GM23338 (cell line): ENCODE data around the gene TXNDC12. TPM values are rescaled to one million over a fixed set of nuclear protein-coding genes. Genes with fewer than 3 reads are reported as not detected.

Experiments used
- ATAC-seq: fragments of 200-7000 bp; cut with Tn5 transposase; 3 replicates; pipeline ENCODE4 v1.9.1; 2020
- DNase-seq: peaks from one replicate; pipeline ENCODE4 v3.0.0-alpha.2; 2015; ENCODE audit warnings: low spot score
- H2AFZ ChIP-seq: fragments of 200-600 bp; sonication (generic); 2 replicates; pipeline ENCODE4 v1.8.0; 2016; ENCODE audit warnings: antibody characterized with exemption, mild to moderate bottlenecking, moderate library complexity
- H3F3A ChIP-seq: fragments of 200-600 bp; sonication (generic); replicated peaks from 2 replicates; pipeline ENCODE4 v1.8.0; 2017; ENCODE audit warnings: antibody characterized with exemption, mixed run types, low read depth
- H3K27ac ChIP-seq: fragments of 200-600 bp; sonication (generic); 2 replicates; pipeline ENCODE4 v1.6.1; 2016; ENCODE audit warnings: low read depth
- H3K27me3 ChIP-seq: fragments of 200-600 bp; sonication (generic); 2 replicates; pipeline ENCODE4 v1.8.0; 2016; ENCODE audit warnings: mild to moderate bottlenecking, mixed run types, moderate library complexity; ENCODE audit not compliant: insufficient read depth
- H3K36me3 ChIP-seq: fragments of 200-600 bp; sonication (generic); 2 replicates; pipeline ENCODE4 v1.8.0; 2016; ENCODE audit warnings: mild to moderate bottlenecking; ENCODE audit not compliant: insufficient read depth
- H3K4me1 ChIP-seq: fragments of 200-600 bp; sonication (generic); 2 replicates; pipeline ENCODE4 v1.8.0; 2016; ENCODE audit warnings: mild to moderate bottlenecking, moderate library complexity; ENCODE audit not compliant: insufficient read depth
- H3K4me2 ChIP-seq: fragments of 200-600 bp; sonication (generic); 2 replicates; pipeline ENCODE4 v1.7.1; 2017; ENCODE audit warnings: mixed run types
- H3K4me3 ChIP-seq: fragments of 200-600 bp; sonication (generic); 2 replicates; pipeline ENCODE4 v1.6.1; 2016; ENCODE audit warnings: mixed run types
- H3K79me2 ChIP-seq: fragments of 200-600 bp; sonication (generic); replicated peaks from 2 replicates; pipeline ENCODE4 v1.8.0; 2017; ENCODE audit warnings: mild to moderate bottlenecking; ENCODE audit not compliant: insufficient read depth
- H3K9me2 ChIP-seq: fragments of 200-600 bp; sonication (generic); 2 replicates; pipeline ENCODE4 v1.8.0; 2017; ENCODE audit not compliant: insufficient read depth
- H4K20me1 ChIP-seq: fragments of 200-600 bp; sonication (generic); replicated peaks from 2 replicates; pipeline ENCODE4 v1.8.0; 2017; ENCODE audit warnings: mild to moderate bottlenecking; ENCODE audit not compliant: insufficient read depth
- H3K27ac Mint-ChIP-seq: 2 replicates; pipeline ENCODE4 v1.8.0; 2020; ENCODE audit warnings: inconsistent platforms, mild to moderate bottlenecking, moderate library complexity, mixed read lengths
- H3K27me3 Mint-ChIP-seq: 3 replicates; pipeline ENCODE4 v1.8.0; 2022; ENCODE audit warnings: low read depth, mild to moderate bottlenecking, moderate library complexity, mixed read lengths, inconsistent platforms; ENCODE audit not compliant: insufficient read depth, poor library complexity
- H3K36me3 Mint-ChIP-seq: 3 replicates; pipeline ENCODE4 v1.8.0; 2021; ENCODE audit warnings: low read depth, mild to moderate bottlenecking, inconsistent platforms, moderate library complexity, mixed read lengths
- H3K4me1 Mint-ChIP-seq: 3 replicates; pipeline ENCODE4 v1.8.0; 2020; ENCODE audit warnings: mild to moderate bottlenecking, inconsistent platforms, mixed read lengths
- H3K4me3 Mint-ChIP-seq: 3 replicates; pipeline ENCODE4 v1.8.0; 2021; ENCODE audit warnings: moderate library complexity, mild to moderate bottlenecking, inconsistent platforms, mixed read lengths
- H3K9me3 Mint-ChIP-seq: 3 replicates; pipeline ENCODE4 v1.8.0; 2020; ENCODE audit warnings: moderate library complexity, mild to moderate bottlenecking, inconsistent platforms, mixed read lengths
- CREB1 ChIP-seq: fragments of 250-450 bp; sonication (Bioruptor Pico); IDR thresholded peaks from 2 replicates; pipeline ENCODE4 v1.5.0; 2020; ENCODE audit warnings: low read depth, mild to moderate bottlenecking, moderate library complexity
- EZH2 ChIP-seq: fragments of 200-600 bp; sonication (generic); IDR thresholded peaks from one replicate; pipeline ENCODE4 v1.8.0; 2017; ENCODE audit warnings: antibody characterized with exemption, mild to moderate bottlenecking, low read depth; ENCODE audit not compliant: unreplicated experiment
- EZH2phosphoT487 ChIP-seq: fragments of 200-600 bp; sonication (generic); IDR thresholded peaks from one replicate; pipeline ENCODE4 v1.8.1; 2018; ENCODE audit warnings: antibody characterized with exemption; ENCODE audit not compliant: unreplicated experiment
- JUNB ChIP-seq: IDR thresholded peaks from one replicate; pipeline ENCODE4 v1.6.1; 2016; ENCODE audit warnings: antibody characterized with exemption; ENCODE audit not compliant: unreplicated experiment
- NANOG ChIP-seq: IDR thresholded peaks from 2 replicates; pipeline ENCODE4 v1.6.1; 2016; ENCODE audit warnings: antibody characterized with exemption, borderline replicate concordance
- POLR2AphosphoS5 ChIP-seq: IDR thresholded peaks from 2 replicates; pipeline ENCODE4 v1.6.1; 2016; ENCODE audit warnings: antibody characterized with exemption, low read depth
- REST ChIP-seq: IDR thresholded peaks from one replicate; pipeline ENCODE4 v1.6.1; 2018; ENCODE audit warnings: antibody characterized with exemption; ENCODE audit not compliant: unreplicated experiment
- STAT1 ChIP-seq: IDR thresholded peaks from one replicate; pipeline ENCODE4 v1.6.1; 2016; ENCODE audit warnings: antibody characterized with exemption; ENCODE audit not compliant: unreplicated experiment
- ZNF114 ChIP-seq: fragments of 250-450 bp; sonication (Bioruptor Pico); IDR thresholded peaks from 2 replicates; pipeline ENCODE4 v1.5.0; 2020; ENCODE audit warnings: mild to moderate bottlenecking, moderate library complexity
- ZNF331 ChIP-seq: fragments of 250-450 bp; sonication (Bioruptor Pico); IDR thresholded peaks from 2 replicates; pipeline ENCODE4 v1.5.0; 2020; ENCODE audit warnings: low read depth, mild to moderate bottlenecking, moderate library complexity
- ZNF462 ChIP-seq: fragments of 250-450 bp; sonication (Bioruptor Pico); IDR thresholded peaks from 2 replicates; pipeline ENCODE4 v1.5.0; 2020; ENCODE audit warnings: mild to moderate bottlenecking, moderate library complexity
- polyA plus RNA-seq: library from polyadenylated mRNA; unstranded; fragments of >200 nt; fragmentation: Nextera tagmentation; extraction: Ambion mirVana; gene quantifications from 2 replicates; pipeline ENCODE4 v1.2.1, GENCODE V29; 2016
- total RNA-seq: library from RNA; depleted of rRNA; stranded (reverse); fragments of >200 nt; shearing (Covaris generic); gene quantifications from 2 replicates; pipeline ENCODE4 v1.2.3, GENCODE V29; 2014
- TF ChIP-seq, protein P1 (sequence below): IDR thresholded peaks from 2 replicates; pipeline ENCODE4 v1.6.1; 2016; ENCODE audit warnings: antibody characterized with exemption
- TF ChIP-seq, protein P2 (sequence below), 2 experiments: fragments of 200-600 bp in 1 of 2; sonication (generic) in 1 of 2; conservative IDR thresholded peaks; 2 replicates each; pipeline versions ENCODE4 v1.5.1 to v1.6.1; 2016 to 2017; ENCODE audit warnings: antibody characterized with exemption in 2 of 2, low read depth in 2 of 2, mild to moderate bottlenecking in 2 of 2, moderate library complexity in 1 of 2

TXNDC12 gene
- total and polyA plus RNA-seq, 2 experiments from 2014 or later = 68.9 to 88.2 TPM

GRCh38 chr1:51986718-51987117, 68.3 kb downstream of the TXNDC12 start:
- no peak for DNase-seq
- H3K4me1 Mint-ChIP-seq = peaks cover 23% of the 10 kb centered on the region
- Histone ChIP-seq H3K36me3 (no peaks in the 10 kb centered on the region; the same call in 1 of the 2 replicates), H4K20me1 (peaks cover 8% of the 10 kb centered on the region; the same call in 1 of the 2 replicates), H3F3A (no peaks in the 10 kb centered on the region), H3K79me2 (peaks cover 51% of the 10 kb centered on the region), H3K4me3 (no peak overlapping the region), H3K9me2 (no peaks in the 10 kb centered on the region), H3K27ac (no peak overlapping the region), H3K27me3 (no peaks in the 10 kb centered on the region), H3K4me2 (no peak overlapping the region), H2AFZ (no peak overlapping the region), H3K4me1 (peaks cover 13% of the 10 kb centered on the region)
- H3K27me3 Mint-ChIP-seq = peaks cover 6% of the 10 kb centered on the region
- ATAC-seq = no peak
- TF ChIP-seq JUNB = no peak
- no peak for TF ChIP-seq NANOG
- TF ChIP-seq CREB1 (CRISPR knock-in tag) = no peak
- no peak for TF ChIP-seq EZH2
- no peak for TF ChIP-seq ZNF331 (CRISPR knock-in tag)
- no peak for TF ChIP-seq STAT1
- no peak for TF ChIP-seq EZH2phosphoT487
- no peak for TF ChIP-seq REST
- no peak for TF ChIP-seq ZNF462 (CRISPR knock-in tag)
- TF ChIP-seq POLR2AphosphoS5 = no peak
- TF ChIP-seq, protein P1, sequence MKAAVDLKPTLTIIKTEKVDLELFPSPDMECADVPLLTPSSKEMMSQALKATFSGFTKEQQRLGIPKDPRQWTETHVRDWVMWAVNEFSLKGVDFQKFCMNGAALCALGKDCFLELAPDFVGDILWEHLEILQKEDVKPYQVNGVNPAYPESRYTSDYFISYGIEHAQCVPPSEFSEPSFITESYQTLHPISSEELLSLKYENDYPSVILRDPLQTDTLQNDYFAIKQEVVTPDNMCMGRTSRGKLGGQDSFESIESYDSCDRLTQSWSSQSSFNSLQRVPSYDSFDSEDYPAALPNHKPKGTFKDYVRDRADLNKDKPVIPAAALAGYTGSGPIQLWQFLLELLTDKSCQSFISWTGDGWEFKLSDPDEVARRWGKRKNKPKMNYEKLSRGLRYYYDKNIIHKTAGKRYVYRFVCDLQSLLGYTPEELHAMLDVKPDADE = no peak
- no peak for TF ChIP-seq ZNF114
- TF ChIP-seq, protein P2, sequence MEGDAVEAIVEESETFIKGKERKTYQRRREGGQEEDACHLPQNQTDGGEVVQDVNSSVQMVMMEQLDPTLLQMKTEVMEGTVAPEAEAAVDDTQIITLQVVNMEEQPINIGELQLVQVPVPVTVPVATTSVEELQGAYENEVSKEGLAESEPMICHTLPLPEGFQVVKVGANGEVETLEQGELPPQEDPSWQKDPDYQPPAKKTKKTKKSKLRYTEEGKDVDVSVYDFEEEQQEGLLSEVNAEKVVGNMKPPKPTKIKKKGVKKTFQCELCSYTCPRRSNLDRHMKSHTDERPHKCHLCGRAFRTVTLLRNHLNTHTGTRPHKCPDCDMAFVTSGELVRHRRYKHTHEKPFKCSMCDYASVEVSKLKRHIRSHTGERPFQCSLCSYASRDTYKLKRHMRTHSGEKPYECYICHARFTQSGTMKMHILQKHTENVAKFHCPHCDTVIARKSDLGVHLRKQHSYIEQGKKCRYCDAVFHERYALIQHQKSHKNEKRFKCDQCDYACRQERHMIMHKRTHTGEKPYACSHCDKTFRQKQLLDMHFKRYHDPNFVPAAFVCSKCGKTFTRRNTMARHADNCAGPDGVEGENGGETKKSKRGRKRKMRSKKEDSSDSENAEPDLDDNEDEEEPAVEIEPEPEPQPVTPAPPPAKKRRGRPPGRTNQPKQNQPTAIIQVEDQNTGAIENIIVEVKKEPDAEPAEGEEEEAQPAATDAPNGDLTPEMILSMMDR (conservative IDR thresholded peaks at IDR 0.05; ENCODE audit: low read depth in 2 of 2) = no peak
- H3K36me3 Mint-ChIP-seq = peaks cover 8% of the 10 kb centered on the region; the same call in 2 of the 3 replicates
- peak overlapping the region; percentile 65 for H3K27ac Mint-ChIP-seq
- no peak overlapping the region; the same call in 2 of the 3 replicates for H3K4me3 Mint-ChIP-seq
- H3K9me3 Mint-ChIP-seq = no peaks in the 10 kb centered on the region
